NCI-H146 (cell line): ENCODE results near the gene TMEM117.

ENCODE experiments used
- DNase-seq: peaks from one replicate; lab custom pipeline; 2025; lab: John Stamatoyannopoulos, UW

The TMEM117 gene

DNA sequence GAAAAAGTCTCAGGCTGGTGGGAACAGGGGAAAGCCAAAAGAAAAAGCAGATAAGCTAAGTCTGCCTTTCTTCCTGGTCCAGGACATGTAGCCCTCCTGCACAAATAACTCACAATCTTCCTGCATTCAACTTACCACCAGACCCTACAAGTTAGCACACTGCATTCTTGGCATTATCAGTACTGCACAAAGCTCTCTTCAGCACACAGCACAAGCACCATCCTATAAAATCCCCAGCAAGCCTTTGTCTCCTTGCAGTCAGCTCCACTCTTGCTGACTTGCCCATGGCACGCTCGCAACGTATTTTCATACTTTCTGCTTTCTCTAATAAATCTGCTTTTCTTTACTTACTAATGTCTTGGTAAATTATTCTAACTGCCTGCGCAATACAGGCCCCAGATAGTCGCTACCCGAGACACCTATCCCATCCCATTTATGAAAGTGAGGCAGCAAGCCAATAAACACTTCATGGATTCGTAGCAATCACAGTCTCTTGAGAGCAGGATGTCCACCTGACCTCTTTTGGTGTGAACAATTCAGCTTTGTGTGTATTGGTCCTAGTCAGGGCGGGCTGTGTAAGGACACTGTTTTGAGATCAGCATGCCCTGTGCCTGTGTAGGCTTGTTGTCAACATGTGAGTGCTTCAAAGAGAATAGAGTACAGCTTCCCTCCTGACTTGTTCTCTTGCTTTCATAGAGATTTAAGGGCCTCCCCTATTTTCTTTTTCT, 49.0 kb downstream of the TMEM117 start:
- DNase-seq, result no peak

GRCh38 chr12:43887397-43887796, 51.5 kb downstream of the TMEM117 start:
- DNase-seq, result no peak

DNA sequence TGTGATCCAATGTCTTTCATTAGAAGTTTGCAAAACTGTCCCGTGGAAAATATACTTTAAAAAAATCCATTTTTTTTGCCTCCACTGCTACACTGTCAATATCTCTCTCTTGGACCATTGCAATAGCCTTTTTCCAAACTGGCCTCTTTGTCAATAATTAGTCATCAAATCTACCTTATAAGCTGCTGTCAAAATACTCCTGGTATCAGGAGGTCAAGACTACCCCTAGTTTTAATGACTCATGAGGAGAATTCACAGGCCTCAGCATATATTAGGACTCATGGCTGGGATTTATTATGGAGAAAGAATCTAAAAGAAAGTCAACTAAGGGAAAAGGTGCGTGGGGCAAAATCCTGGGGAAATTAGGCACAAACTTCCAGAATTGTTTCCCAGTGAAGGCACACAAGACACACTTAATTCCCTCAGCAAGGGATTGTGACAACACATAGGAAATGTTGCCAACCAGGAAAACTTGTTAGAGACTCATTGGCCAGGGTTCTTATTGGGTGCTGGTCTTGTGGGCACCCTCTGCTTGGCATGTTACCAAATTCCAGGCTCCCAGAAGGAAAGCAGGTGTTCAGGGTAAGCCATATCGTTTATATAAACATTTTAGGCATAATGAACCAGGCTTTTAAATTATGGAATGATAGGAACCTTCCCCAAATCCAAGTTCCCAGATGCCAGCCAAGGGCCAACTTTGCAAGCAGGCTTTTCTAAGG, 56.1 kb downstream of the TMEM117 start:
- DNase-seq, result no peak

DNA sequence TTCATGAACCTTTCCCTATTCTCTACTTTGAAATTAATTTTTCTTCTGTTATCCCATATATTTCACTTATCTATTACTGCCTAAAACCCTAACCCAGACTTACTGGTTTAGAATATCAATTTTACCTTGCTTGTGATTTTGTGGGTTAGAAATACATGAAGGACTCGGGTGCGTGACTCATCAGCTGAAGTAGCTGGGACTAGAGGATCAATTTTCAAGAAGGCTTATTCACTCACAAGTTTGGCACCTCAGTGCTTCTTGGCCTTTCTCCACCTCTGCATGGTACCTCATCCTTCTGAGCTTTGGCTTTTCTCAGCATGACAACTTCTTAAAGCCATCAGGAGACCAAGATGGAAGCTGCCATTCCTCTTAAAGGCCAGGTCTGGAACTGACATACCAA, 57.8 kb downstream of the TMEM117 start:
- DNase-seq, result no peak

GRCh38 chr12:43895580-43896206, 59.8 kb downstream of the TMEM117 start:
- no peak for DNase-seq

GRCh38 chr12:43896496-43896895, 60.6 kb downstream of the TMEM117 start:
- DNase-seq, result no peak

DNA sequence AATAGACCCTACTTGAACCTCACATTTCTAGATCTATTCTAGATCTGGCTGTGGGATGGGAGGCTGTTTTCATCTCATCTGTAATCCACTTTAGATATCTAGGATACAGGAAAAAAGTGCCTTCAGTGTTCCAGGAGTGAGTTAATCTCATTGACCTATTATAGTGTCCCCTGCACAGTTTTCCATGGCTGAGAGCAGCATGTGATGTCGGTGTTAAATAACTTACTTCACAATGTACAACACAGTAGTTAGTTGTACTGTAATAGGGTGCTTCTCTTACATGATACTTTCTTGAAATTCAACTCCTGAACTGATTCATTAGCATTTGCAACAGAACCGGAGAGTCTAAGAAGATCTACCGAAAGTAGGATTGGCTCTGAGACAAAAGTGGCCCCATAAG, 62.6 kb downstream of the TMEM117 start:
- DNase-seq, result no peak

DNA sequence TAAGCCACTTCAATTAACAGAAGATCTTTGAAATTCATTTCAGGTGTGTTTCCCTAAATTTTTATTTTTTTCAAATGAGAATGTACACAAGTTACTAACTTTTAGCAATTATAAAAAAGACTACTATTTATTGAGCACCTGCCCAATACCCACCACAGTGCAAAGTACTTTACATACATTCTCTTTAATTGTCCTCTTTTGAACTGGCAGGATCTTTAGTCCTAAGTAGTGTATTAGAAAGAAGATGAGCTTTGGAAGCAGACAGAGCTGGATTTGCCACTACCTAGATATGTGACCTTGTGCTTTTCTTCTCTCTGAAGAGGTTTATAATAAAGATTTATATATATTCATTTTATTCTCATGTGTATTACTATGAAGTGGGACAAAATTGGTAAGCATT, 63.7 kb downstream of the TMEM117 start:
- no peak for DNase-seq

- DNase-seq, result no peak
These were observed 67.8 kb downstream of the TMEM117 start for GRCh38 chr12:43903686-43904085.

DNA sequence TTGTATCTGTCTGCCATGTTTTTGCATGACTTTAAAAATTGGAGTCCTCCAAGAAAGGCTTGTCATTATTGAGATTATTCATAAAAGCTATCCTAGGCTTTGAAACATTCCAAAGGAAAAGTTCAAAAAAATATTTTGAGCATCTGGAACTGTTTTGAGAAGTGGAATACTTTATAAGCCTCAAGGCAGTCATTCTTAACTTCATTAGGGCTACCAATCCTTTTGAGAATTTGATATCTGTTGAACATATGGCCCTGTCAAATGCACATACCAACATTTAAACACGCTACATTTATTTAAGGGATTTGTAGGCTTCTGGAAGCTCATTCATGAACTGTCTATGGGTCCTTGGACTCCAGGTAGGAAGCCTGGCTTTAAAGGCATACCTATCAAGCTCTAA, 77.0 kb downstream of the TMEM117 start:
- no peak for DNase-seq

DNA sequence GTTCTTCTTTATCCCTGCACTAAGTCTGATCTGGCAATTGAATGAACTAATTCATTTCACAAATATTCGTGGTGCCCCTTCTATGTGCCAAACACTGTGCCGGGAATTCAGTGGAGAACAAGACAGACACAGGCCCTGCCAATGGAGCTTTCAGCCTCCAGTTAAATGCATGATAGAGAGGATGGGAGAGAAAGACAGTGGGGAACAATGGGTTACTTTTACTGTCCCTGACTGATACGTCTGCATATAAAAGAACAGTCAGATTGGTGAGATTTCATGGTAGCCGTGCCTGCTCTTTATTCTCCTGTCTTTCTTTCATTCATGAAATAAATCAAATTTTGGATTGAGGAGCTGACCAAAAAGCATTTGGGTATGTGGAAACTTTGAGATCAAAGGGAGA, 78.5 kb downstream of the TMEM117 start:
- no peak for DNase-seq

DNA sequence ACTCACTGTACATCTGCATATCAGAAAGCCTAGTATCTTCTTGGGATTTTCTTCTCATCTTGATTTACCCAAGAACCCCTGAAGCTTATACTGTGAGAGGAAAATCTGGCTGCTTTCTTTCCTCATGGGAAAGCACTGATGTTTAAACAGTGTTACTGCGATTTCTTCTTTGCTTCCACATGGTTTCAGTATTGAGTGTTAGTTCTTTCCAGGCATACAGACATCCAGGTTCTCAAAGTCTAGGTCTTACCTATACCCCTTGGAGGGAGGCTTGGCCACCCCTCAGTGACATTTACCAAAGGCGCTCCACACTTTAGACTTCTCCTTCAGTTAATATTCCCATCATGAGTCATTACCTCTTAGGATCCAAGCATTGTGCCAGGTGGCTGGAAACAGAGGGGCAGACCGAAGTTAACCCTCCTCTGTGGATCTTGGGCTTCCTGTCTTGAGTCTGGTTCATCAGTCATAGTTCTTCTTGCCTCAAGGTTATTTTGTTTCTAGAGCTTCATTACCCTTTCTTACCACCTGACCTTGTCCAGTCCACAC, 79.1 kb downstream of the TMEM117 start:
- DNase-seq, result no peak

- no peak for DNase-seq
These were observed 82.0 kb downstream of the TMEM117 start for GRCh38 chr12:43917896-43918295.

- no peak for DNase-seq
These were observed 85.9 kb downstream of the TMEM117 start for GRCh38 chr12:43921666-43922337.

GRCh38 chr12:43930032-43930431, 94.2 kb downstream of the TMEM117 start:
- no peak for DNase-seq

DNA sequence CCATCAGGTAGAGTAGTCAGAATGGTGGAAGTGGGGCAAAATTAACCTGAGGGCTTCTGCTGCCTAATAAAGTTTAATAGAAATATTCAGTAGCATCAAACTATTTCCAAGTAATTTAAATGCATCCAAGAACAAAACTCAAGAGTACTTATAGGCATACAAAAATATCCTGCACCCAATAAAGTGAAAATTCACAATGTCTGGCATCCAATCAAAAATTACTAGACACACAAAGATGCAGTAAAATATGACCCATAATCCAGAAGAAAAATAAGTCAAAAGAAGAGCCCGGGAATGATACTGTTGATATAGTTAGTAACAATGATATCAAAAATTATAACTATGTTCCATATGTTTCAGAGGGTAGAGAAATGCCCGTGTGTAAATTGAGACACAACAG, 95.3 kb downstream of the TMEM117 start:
- DNase-seq, result no peak

DNA sequence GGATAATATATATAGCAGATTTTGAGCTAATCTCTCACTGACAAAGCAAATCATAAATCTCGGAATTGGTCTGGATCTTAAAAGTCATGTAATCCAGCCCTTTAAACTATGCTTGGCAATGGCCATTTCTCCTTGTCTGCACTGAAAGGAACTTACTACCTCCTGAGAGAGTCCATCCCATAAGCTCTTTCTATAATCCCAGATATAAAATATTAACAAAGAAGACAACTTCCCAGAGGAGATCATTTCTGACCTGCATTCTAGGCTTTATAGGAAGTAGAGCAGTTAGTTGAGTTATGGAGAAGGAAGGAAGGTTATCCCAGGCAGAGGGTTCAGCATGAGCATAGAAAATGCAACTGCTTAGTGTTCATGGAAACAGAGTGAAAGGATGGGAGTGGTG, 99.7 kb downstream of the TMEM117 start:
- DNase-seq, result no peak

GRCh38 chr12:43937947-43938346, 102.1 kb downstream of the TMEM117 start:
- DNase-seq, result no peak

- DNase-seq, result no peak
These were observed 106.5 kb downstream of the TMEM117 start for GRCh38 chr12:43942379-43942778.

- no peak for DNase-seq
These were observed 110.1 kb downstream of the TMEM117 start for GRCh38 chr12:43945983-43946382.

DNA sequence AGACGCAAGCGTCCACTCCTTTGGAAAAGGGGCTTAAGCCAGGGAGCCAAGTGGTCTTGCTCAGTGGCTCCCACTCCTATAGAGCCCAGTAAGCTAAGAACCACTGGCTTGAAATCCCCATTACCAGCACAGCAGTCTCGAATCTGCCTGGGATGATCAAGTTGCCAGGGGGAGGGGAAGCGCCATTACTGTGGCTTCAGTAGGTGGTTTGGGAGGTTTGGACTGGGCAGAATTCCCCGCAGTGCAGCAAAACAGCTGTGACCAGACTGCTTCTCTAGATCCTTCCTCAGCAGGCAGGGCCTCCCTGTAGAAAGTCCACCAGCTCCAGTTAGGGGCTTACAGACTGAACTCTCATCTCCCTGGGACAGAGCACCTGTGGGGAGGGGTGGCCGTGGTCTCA, 115.4 kb downstream of the TMEM117 start:
- no peak for DNase-seq

DNA sequence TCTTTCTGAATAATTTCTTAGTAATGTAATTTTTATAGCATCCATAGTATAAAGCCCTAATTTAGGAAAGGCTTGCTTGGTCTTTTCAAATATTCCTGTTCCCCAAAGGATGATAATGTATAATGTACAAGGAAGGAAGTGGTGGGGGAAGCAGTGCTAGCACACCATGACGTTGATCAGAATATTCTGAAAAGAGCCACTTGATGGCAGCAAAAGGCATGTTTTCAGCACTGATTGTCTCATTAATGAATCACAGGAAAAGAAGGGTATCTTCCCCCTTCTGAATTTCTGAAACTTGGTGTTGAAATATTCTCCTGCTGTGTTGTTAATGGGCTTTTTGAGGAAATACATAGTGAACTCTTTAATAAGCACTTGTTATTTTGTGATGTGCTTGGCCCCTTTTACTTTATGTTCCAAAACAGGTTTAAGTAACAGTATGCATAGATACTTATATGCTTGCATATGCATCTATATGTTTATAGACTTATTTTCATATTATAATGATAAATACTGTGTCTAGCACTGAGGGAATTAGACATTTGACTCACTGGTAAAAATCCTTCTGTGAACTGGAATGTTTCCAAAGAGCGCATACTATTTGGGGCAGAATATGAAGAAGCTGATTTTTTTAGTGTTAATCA, 122.0 kb downstream of the TMEM117 start:
- no peak for DNase-seq
